Islet of Langerhans (tissue), 1 donor: ENCODE results near the gene PKN2.
"Not testable (repeated sequence)": the region's sequence is repeated elsewhere in the genome, so short reads cannot be mapped to it uniquely, and the experiment has no call there.

Experiments used
- FAIRE-seq: peaks from one replicate; lab custom pipeline; 2011; peaks lifted over from hg19 to GRCh38; lab: Jason Lieb, UNC

PKN2 gene

DNA sequence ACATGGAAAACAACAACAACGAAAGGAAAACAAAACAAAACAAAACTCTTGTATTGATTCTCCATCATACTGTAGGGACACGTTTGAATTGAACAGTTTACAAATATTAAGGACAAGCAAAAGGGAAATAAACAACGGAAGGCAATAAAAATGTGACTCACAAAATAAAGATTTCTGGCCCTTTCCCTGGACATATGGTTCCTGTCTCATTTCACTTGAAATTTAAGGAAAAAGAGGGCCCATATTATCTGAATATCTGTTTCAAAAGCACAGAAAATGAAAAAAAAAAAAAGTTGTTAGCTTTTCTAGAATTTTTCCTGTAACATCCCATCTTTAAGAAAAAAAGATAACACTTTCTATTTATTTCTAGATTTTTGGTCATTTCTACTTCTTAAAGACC, 3.6 kb upstream of the PKN2 start:
- FAIRE-seq: no peak

- no peak for FAIRE-seq
These were observed 3.0 kb upstream of the PKN2 start for GRCh38 chr1:88680911-88681622.

GRCh38 chr1:88684482-88685258, 597 bp downstream of the PKN2 start:
- FAIRE-seq: no peak

GRCh38 chr1:88685259-88685620, 1.2 kb downstream of the PKN2 start:
- no peak for FAIRE-seq

DNA sequence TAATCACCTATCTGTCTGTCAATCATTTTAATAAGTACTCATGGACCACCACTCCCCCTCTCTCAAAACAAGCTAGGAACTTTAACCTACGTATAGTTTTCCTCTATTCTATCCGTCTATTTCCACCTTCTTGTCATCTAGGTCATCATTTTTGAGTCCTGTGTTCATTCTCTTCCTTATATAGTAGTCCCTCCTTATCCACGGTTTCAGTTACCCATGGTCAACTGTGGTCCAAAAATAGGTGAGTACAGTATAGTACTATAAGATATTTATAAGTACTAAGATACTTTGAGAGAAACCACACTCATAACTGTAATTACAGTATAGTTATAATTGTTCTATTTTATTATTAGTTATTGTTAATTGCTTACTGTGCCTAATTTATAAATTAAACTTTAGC, 7.5 kb downstream of the PKN2 start:
- no peak for FAIRE-seq

GRCh38 chr1:88695781-88696180, 11.7 kb downstream of the PKN2 start:
- FAIRE-seq: no peak

GRCh38 chr1:88697503-88697902, 13.4 kb downstream of the PKN2 start:
- FAIRE-seq: no peak

DNA sequence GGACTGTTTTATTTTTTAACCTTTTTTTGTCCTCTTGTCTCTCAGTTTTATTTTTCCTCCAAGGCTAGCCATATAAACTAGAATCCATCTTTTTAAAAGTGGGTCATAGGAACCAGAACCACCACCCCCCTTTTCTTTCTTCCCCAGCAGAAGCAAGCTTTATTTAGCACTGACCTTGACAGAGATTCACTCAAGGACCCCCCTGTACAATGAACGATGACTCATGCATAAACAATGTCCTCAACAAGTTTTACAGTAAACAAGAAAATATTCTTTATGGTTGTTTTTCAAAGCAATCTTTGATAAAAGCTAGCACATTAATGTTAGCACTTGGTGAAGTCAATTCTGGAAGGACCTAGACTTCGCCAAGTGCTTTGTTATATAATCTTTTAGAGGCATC, 14.1 kb downstream of the PKN2 start:
- FAIRE-seq: no peak

- FAIRE-seq: no peak
These were observed 14.7 kb downstream of the PKN2 start for GRCh38 chr1:88698764-88699163.

GRCh38 chr1:88700425-88701013, 16.4 kb downstream of the PKN2 start:
- FAIRE-seq: peak; percentile 98

DNA sequence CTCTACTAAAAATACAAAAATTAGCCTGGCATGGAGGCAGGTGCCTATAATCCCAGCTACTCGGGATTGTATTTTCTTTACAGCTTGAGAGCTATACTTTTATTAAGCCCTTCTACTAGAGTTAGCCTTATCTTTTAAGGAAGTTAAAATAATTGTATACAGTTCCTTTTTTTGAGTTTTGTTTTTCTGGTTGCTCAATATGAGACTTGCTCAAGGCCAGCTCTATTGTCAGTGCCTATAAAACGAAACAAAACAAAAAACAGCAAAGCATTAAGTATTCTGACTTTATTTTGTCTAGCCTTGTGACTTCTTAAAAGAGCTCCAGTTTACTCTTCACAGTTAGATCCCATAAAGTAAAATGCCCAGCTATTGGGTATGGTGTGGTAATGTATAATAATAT, 17.2 kb downstream of the PKN2 start:
- FAIRE-seq: peak; percentile 64

DNA sequence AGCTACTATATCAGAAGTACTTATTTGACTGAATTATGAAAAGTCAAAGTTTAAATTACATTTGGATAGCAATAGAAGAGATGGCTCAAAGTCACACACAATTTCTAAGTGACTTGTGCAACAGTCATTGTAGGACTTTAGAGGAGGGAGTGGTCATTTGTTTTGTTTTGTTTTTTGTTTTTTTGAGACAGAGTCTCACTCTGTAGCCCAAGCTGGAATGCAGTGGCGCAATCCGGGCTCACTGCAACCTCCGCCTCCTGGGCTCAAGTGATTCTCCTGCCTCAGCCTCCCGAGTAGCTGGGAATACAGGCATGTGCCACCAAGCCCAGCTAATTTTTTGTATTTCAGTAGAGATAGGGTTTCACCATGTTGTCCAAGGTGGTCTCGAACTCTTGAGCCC, 17.7 kb downstream of the PKN2 start:
- FAIRE-seq: not testable (repeated sequence)

DNA sequence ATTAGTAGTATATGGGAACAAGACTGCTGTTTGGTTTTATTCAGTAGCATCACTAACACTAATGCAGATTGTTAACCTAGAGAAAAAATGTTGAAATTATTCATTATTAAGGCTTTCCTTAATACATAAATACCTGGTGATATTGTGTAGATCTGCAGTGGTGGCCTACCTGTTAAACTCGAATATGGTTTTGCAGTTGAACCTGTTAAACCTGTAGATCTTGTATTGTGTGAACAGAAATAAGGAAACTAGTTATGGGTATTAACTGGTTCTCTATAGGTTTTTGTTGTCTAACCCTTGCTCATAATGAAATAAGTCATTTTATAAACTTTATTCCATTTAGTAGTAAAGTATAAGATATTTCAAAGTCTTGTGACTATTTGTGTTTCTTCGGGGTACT, 23.9 kb downstream of the PKN2 start:
- peak; percentile 80 for FAIRE-seq

DNA sequence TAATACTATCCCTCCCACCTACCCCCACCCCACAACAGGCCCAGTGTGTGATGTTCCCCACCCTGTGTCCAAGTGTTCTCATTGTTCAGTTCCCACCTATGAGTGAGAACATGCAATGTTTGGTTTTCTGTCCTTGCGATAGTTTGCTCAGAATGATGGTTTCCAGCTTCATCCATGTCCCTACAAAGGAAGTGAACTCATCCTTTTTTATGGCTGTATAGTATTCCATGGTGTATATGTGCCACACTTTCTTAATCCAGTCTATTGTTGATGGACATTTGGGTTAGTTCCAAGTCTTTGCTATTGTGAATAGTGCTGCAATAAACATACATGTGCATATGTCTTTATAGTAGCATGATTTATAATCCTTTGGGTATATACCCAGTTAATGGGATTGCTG, 28.8 kb downstream of the PKN2 start:
- FAIRE-seq: not testable (repeated sequence)

DNA sequence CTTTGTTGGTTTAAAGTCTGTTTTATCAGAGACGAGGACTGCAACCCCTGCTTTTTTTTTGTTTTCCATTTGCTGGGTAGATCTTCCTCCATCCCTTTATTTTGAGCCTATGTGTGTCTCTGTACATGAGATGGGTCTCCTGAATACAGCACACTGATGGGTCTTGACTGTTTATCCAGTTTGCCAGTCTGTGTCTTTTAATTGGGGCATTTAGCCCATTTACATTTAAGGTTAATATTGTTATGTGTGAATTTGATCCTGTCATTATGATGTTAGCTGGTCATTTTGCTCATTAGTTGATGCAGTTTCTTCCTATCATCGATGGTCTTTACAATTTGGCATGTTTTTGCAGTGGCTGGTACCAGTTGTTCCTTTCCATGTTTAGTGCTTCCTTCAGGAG, 32.5 kb downstream of the PKN2 start:
- FAIRE-seq: not testable (repeated sequence)

- FAIRE-seq: no peak
These were observed 38.4 kb downstream of the PKN2 start for GRCh38 chr1:88722492-88722891.

- FAIRE-seq: no peak
These were observed 42.6 kb downstream of the PKN2 start for GRCh38 chr1:88726697-88727096.

DNA sequence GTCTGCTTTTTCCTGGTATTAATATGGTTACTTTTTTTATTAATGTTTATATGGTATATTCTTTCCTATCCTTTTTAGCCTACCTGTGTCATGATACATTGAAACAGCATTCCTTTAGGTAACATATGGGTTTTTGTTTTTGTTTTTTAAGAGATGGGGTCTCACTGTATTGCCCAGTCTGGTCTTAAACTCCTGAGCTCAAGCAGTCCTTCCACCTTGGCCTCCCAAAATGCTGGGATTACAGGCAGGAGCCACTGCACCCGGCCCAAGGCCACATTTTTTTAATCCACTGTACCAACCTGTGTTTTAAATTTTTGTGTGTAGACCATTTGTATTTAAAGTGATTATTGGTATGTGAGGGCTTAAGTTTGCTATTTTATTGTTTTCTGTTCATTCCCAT, 43.1 kb downstream of the PKN2 start:
- FAIRE-seq: no peak

DNA sequence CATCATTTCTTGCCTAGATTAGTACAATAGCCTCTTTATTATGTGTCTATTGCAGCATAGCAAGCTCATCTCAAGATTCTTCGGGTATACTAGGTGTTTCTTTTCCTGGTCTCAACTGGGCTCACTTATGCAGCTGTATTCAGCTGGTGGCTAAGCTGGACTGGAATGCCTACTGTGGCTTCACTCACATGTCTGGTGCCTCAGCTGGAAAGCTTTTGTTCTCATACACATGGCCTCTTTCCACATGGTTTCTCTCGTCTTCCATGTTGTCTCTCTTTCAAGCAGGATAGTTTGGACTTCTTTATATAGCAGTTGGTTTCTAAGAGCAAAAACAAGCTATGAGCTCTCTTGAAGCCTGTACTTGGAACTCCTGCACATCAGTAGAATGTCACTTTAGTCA, 45.2 kb downstream of the PKN2 start:
- no peak for FAIRE-seq

- FAIRE-seq: no peak
These were observed 46.1 kb downstream of the PKN2 start for GRCh38 chr1:88730132-88730675.

- peak; percentile 84 for FAIRE-seq
These were observed 46.9 kb downstream of the PKN2 start for GRCh38 chr1:88730995-88731394.

DNA sequence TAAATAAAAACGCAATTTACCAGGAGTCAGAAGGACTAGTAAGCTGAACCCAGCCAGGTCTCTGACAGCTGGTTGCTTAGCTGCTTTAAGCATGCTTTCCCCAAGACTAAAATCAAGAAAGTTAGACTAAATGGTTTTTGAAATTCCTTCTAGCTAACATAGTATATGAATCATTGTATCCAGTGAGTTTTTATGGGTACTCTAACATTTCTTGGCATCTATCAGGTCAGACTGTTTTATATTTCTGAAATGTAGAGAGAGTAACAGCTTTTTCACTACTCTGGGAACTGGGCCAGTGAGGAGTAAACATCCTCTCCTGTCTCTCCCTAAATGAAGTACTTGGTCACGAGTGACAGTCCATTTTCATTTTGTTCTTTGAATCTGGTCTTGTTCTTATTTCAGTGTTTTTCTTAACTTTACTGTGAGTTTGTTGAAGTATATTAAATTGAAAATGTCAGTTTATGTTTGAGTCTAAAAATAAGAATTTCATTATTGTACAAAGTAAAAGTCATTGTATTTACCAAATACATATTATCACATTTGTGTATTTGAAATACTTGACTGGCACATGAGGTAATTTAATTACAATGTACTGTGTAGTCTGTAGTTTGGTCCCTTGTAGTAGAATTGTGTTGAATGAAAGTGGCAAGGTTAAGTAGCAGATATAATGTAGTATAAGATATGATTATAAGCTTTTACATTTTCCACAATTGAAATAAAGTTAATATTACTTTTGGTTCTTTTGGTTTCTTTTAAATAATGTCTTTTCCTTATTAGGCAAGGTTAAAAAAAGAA, 47.6 kb downstream of the PKN2 start:
- FAIRE-seq: no peak

DNA sequence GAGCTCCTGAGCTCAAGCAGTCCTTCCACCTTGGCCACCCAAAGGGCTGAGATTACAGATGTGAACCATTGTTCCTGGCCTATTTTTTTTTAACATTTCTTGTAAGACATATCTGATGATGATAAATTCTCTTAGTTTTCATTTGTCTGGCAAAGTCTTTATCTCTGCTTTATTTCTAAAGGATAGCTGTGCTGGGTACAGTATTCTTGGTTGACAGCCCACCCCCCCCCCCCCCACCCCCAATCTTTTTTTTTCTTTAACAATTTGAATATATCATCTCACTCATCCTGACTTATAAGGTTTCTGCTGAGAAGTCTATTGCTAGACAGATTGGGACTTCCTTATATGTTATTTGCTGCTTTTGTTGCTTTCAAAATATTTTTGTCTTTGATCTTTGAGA, 51.3 kb downstream of the PKN2 start:
- no peak for FAIRE-seq
